PFSK-1 (cell line): ENCODE data around the gene PBX4.

Experiments used
- FOXP2 ChIP-seq: optimal IDR thresholded peaks from 2 replicates; pipeline ENCODE3; 2011; ENCODE audit warnings: borderline replicate concordance, control low read depth, inconsistent platforms; ENCODE audit not compliant: insufficient read depth; ENCODE audit errors: extremely low read length, extremely low read depth
- POLR2AphosphoS5 ChIP-seq: IDR thresholded peaks from 2 replicates; pipeline ENCODE4 v1.6.1; 2012; ENCODE audit warnings: low read depth, mild to moderate bottlenecking, control low read depth, low read length, moderate library complexity
- SIN3A ChIP-seq: IDR thresholded peaks from 2 replicates; pipeline ENCODE4 v1.6.1; 2012; ENCODE audit warnings: mild to moderate bottlenecking, low read length, moderate library complexity, borderline replicate concordance; ENCODE audit not compliant: insufficient read depth
- TAF1 ChIP-seq: IDR thresholded peaks from 2 replicates; pipeline ENCODE4 v1.6.1; 2012; ENCODE audit warnings: low read length, control low read depth, borderline replicate concordance; ENCODE audit not compliant: insufficient read depth
- TF ChIP-seq, protein P1 (sequence below), 2 experiments: IDR thresholded peaks; 2 replicates each; pipeline versions ENCODE4 v1.6.1 to v1.8.0; 2011 to 2012; ENCODE audit warnings: low read depth in 2 of 2, low read length in 2 of 2, control low read depth in 1 of 2, inconsistent platforms in 1 of 2, mild to moderate bottlenecking in 1 of 2, moderate library complexity in 1 of 2; ENCODE audit not compliant: insufficient read depth in 1 of 2

The PBX4 gene

DNA sequence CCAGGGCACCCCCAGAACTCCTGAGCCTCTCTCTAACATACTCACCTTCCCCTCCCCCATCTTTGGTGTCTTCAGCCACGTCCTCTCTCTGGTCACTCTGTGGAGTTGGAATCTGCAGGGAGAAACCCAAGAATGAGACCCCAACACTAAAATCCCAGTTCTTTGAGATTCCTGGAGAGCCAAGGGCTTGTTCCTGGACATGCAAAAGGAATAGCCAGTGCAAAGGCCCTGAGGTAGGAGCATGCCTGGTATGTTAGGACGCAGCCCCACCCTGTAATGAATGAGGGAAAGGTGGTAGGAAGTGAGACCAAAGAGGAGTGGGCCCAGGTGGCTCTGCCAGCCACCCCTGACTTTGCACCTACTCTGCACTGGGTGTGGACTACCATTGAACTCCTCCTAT lies 11.9 kb upstream of the PBX4 start:
- TF ChIP-seq TAF1: no peak
- TF ChIP-seq SIN3A: no peak
- no peak for TF ChIP-seq POLR2AphosphoS5
- TF ChIP-seq, protein P1, sequence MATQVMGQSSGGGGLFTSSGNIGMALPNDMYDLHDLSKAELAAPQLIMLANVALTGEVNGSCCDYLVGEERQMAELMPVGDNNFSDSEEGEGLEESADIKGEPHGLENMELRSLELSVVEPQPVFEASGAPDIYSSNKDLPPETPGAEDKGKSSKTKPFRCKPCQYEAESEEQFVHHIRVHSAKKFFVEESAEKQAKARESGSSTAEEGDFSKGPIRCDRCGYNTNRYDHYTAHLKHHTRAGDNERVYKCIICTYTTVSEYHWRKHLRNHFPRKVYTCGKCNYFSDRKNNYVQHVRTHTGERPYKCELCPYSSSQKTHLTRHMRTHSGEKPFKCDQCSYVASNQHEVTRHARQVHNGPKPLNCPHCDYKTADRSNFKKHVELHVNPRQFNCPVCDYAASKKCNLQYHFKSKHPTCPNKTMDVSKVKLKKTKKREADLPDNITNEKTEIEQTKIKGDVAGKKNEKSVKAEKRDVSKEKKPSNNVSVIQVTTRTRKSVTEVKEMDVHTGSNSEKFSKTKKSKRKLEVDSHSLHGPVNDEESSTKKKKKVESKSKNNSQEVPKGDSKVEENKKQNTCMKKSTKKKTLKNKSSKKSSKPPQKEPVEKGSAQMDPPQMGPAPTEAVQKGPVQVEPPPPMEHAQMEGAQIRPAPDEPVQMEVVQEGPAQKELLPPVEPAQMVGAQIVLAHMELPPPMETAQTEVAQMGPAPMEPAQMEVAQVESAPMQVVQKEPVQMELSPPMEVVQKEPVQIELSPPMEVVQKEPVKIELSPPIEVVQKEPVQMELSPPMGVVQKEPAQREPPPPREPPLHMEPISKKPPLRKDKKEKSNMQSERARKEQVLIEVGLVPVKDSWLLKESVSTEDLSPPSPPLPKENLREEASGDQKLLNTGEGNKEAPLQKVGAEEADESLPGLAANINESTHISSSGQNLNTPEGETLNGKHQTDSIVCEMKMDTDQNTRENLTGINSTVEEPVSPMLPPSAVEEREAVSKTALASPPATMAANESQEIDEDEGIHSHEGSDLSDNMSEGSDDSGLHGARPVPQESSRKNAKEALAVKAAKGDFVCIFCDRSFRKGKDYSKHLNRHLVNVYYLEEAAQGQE (IDR thresholded peaks at IDR 0.05; ENCODE audit: insufficient read depth in 1 of 2, low read depth in 2 of 2, low read length in 2 of 2): no peak
- no peak for TF ChIP-seq FOXP2

DNA sequence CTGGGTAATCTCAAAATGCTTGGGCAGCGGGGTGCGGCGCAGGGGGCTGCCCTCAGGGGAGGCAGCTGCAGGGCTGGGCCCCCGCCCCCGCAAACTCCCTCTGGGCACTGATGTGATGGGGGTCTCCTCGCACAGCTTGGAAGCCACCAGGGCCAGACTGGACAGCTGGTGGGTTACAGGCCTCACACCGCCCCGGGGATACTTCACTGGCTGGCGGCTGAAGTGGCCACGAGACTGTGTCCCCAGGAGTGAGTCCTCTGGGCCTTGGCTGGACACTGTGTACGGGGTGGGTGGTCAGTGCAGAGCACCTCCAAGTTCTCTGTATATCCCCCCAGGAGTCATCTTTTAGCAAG lies 11.6 kb upstream of the PBX4 start:
- TF ChIP-seq POLR2AphosphoS5: no peak
- TF ChIP-seq, protein P1 (IDR thresholded peaks at IDR 0.05; ENCODE audit: insufficient read depth in 1 of 2, low read depth in 2 of 2, low read length in 2 of 2): no peak
- TF ChIP-seq FOXP2: no peak
- TF ChIP-seq SIN3A: no peak
- no peak for TF ChIP-seq TAF1

DNA sequence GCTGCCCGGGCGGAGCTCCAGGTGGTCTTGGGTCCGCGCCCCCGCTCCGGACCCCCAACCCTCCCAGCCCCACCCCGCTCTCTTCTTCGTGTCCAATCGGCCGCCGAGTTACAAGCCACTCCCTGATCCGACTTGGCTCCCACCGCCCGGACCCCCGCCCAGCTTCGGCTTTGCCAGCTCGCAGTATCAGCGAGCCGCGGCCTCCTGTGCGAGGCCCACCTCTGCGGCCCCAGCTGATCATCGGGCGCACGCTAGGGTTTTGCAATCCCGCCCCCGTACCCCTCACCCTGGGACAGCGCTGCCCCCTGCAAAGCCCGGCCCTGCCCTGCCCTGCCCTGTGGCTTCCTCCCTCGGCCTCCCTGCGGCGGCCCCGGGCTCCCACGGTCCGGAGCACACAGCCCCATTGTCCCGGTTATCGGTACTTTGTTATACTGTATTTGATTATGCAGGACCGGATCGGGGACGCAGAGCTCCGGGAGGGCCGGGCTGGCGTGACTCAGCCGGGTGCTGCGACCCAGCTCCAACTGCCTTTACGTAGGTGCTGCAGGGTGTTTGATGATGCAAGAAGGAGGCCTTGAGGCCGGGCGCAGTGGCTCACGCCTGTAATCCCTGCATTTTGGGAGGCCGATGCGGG lies 10.1 kb upstream of the PBX4 start:
- TF ChIP-seq, protein P1 (IDR thresholded peaks at IDR 0.05; ENCODE audit: insufficient read depth in 1 of 2, low read depth in 2 of 2, low read length in 2 of 2): no peak
- TF ChIP-seq FOXP2: no peak

DNA sequence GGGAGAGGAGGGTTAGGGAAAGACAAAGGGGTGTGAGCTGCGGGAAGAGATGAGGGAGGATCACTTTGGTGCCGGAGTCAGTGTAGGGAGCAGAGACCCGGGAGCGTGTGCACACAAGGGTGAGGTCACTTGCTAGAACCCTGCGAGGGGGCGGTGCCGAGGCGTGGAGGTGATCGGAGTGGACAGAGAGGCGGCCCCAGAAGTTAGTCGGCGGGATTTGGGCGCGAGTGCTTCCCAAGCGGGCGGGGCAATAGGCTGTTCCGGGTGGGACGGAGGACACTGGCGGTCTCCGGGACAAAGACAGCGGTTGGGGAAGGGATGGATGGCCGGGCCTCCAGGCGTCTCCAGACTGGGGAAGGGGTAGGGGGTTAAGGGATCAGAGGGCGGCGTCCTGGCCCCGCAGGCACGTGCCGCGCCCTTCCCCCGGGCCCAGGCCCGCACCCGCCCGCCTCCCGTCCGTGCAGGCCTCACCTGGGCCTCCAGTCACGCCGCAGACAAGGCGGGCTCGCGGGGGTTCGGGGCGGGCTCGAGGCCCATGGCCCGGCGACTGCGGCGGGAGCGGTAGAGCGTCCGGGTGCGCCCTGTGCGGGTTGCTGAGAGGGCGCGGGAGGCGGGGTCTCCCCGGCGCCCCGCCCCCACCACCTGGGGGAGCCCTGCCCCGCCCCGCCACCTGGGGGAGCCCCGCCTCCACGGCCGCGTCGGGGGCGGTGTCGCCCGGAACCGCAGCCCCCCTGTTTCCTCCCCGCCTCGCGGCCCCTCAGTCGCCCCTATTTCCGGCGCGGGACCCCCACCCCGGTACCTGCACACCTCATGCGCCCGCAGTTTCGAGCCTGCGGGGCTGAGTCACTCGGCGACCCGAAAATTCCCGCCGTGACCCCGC lies 9.4 kb upstream of the PBX4 start, which contains the start of gene LPAR2:
TSS of gene LPAR2 (minus strand) at position 600 of the 880 bp plus-strand sequence. CDS start 945 bp downstream, outside the sequence.
- TF ChIP-seq SIN3A (no peak), FOXP2 (no peak), POLR2AphosphoS5 (no peak), TAF1 (no peak)
- TF ChIP-seq, protein P1 (IDR thresholded peaks at IDR 0.05; ENCODE audit: insufficient read depth in 1 of 2, low read depth in 2 of 2, low read length in 2 of 2): no peak
